ENCODE data around the gene C14orf180. TPM values are rescaled to one million over a fixed set of nuclear protein-coding genes. Genes with fewer than 3 reads are reported as not detected.

The C14orf180 gene
- total and polyA plus RNA-seq, 10 of the 15 experiments (the other 5 are each of a cell fraction or from before 2014, with no cell fraction given), result not detected

GRCh38 chr14:104592785-104593184 lies 13.2 kb downstream of the C14orf180 start:
- POLR2A ChIA-PET, result no interaction called here
- RAD21 ChIA-PET (ENCODE audit: unreplicated experiment), result no interaction called here

GRCh38 chr14:104593241-104593701 lies 13.7 kb downstream of the C14orf180 start:
- no TSS peak for BruUV-seq (replicated peaks)
- no peaks in the 10 kb centered on the region for H3K79me2 ChIP-seq (ENCODE audit: control insufficient read depth, insufficient read depth, low read length)
- no peaks in the 10 kb centered on the region; a peak in 2 of 4 replicates for H3K27me3 ChIP-seq (replicated peaks in 1 of 2; ENCODE audit: control insufficient read depth in 2 of 2, insufficient read depth in 2 of 2, low read length in 1 of 2)
- H3K36me3 ChIP-seq (ENCODE audit: control insufficient read depth in 2 of 2, insufficient read depth in 2 of 2, low read length in 1 of 2), result no peaks in the 10 kb centered on the region
- no peak for FAIRE-seq
- in situ Hi-C loops (cut with MboI) (no loop called here), intact Hi-C loops (cut with micrococcal nuclease; ENCODE audit: unreplicated experiment) (no loop called here)
- ChIA-PET CTCF (no interaction called here), POLR2A (no interaction called here), RAD21 (ENCODE audit: unreplicated experiment) (no interaction called here), SMC1A (ENCODE audit: uncharacterized antibody, unreplicated experiment) (no interaction called here)
- no peaks in the 10 kb centered on the region for H3K4me1 ChIP-seq (ENCODE audit: control insufficient read depth, insufficient read depth, low read length)
- H3K27ac ChIP-seq (ENCODE audit: control insufficient read depth, insufficient read depth), result no peak overlapping the region
- H3K4me3 ChIP-seq, result no peak overlapping the region
- no peak overlapping the region for H2AFZ ChIP-seq (ENCODE audit: control insufficient read depth, low read depth, low read length)
- DNase-seq (ENCODE audit: low read depth, low spot score), result no peak
- no peak overlapping the region for H3K9ac ChIP-seq (ENCODE audit: control insufficient read depth, insufficient read depth, low read length)
- no peaks in the 10 kb centered on the region for H3K9me3 ChIP-seq (replicated peaks; ENCODE audit: control insufficient read depth, insufficient read depth, low read length)
- H4K20me1 ChIP-seq (ENCODE audit: control insufficient read depth, insufficient read depth), result no peaks in the 10 kb centered on the region
- WGBS (ENCODE audit: insufficient coverage, insufficient replicate concordance, low lambda C conversion rate, missing lambda C conversion rate), result 35% methylated on average over 18 of the region's 18 CpGs
- ATAC-seq, result no peak
- H3K4me2 ChIP-seq (ENCODE audit: control insufficient read depth, insufficient read depth), result no peak overlapping the region
- TF ChIP-seq IKZF2 (IDR thresholded peaks at IDR 0.05) (no peak), SUZ12 (IDR thresholded peaks at IDR 0.05; ENCODE audit: unreplicated experiment) (no peak), YY1 (IDR thresholded peaks at IDR 0.05; ENCODE audit: low read depth, low read length) (no peak), IRF3 (IDR thresholded peaks at IDR 0.05) (no peak), ZZZ3 (IDR thresholded peaks at IDR 0.05; ENCODE audit: control insufficient read depth, insufficient read length, low read depth) (no peak), ETV6 (conservative IDR thresholded peaks at IDR 0.05 in 1 of 2, IDR thresholded peaks at IDR 0.05 in 1 of 2; ENCODE audit: borderline replicate concordance in 1 of 2, low read depth in 1 of 2) (no peak), PRDM15 (CRISPR knock-in tag; IDR thresholded peaks at IDR 0.05) (no peak), JUNB (IDR thresholded peaks at IDR 0.05) (no peak), IRF5 (IDR thresholded peaks at IDR 0.05; ENCODE audit: borderline replicate concordance) (no peak)

More at GRCh38 chr14:104592785-104593184, 13.2 kb downstream of the C14orf180 start:
- ChIA-PET SMC1A (ENCODE audit: uncharacterized antibody, unreplicated experiment) (no interaction called here), CTCF (no interaction called here)
- no peak for TF ChIP-seq HDAC6 (IDR thresholded peaks at IDR 0.05; ENCODE audit: unreplicated experiment)
- TF ChIP-seq RB1 (IDR thresholded peaks at IDR 0.05; ENCODE audit: borderline replicate concordance), result no peak
- no peak for TF ChIP-seq RELA (IDR thresholded peaks at IDR 0.05; ENCODE audit: borderline replicate concordance, partially characterized antibody)
- no peak for TF ChIP-seq ETV6 (conservative IDR thresholded peaks at IDR 0.05 in 1 of 2, IDR thresholded peaks at IDR 0.05 in 1 of 2; ENCODE audit: borderline replicate concordance in 1 of 2, low read depth in 1 of 2)
- no peak for TF ChIP-seq SIN3A (IDR thresholded peaks at IDR 0.05; ENCODE audit: low read depth, low read length)
- no peak for TF ChIP-seq NBN (IDR thresholded peaks at IDR 0.05)
- no peak for TF ChIP-seq MTA3 (IDR thresholded peaks at IDR 0.05; ENCODE audit: borderline replicate concordance, low read length)
- no peak for TF ChIP-seq SUZ12 (IDR thresholded peaks at IDR 0.05; ENCODE audit: unreplicated experiment)
- no TSS peak for BruUV-seq (replicated peaks)
- no peaks in the 10 kb centered on the region for H3K9me3 ChIP-seq (replicated peaks; ENCODE audit: control insufficient read depth, insufficient read depth, low read length)
- no peaks in the 10 kb centered on the region for H3K79me2 ChIP-seq (ENCODE audit: control insufficient read depth, insufficient read depth, low read length)
- no peak overlapping the region for H3K27ac ChIP-seq (ENCODE audit: control insufficient read depth, insufficient read depth)
- H3K4me1 ChIP-seq (ENCODE audit: control insufficient read depth, insufficient read depth, low read length), result no peaks in the 10 kb centered on the region
- H4K20me1 ChIP-seq (ENCODE audit: control insufficient read depth, insufficient read depth), result no peaks in the 10 kb centered on the region
- H3K36me3 ChIP-seq (ENCODE audit: control insufficient read depth in 2 of 2, insufficient read depth in 2 of 2, low read length in 1 of 2), result no peaks in the 10 kb centered on the region
- DNase-seq (ENCODE audit: low read depth, low spot score) (no peak), FAIRE-seq (no peak), ATAC-seq (no peak)
- WGBS (ENCODE audit: insufficient coverage, insufficient replicate concordance, low lambda C conversion rate, missing lambda C conversion rate), result 4% methylated on average over 8 of the region's 8 CpGs
- no peak overlapping the region for H3K4me2 ChIP-seq (ENCODE audit: control insufficient read depth, insufficient read depth)
- intact Hi-C loops (cut with micrococcal nuclease; ENCODE audit: unreplicated experiment), result no loop called here
- H3K4me3 ChIP-seq, result no peak overlapping the region
- no peaks in the 10 kb centered on the region; a peak in 2 of 4 replicates for H3K27me3 ChIP-seq (replicated peaks in 1 of 2; ENCODE audit: control insufficient read depth in 2 of 2, insufficient read depth in 2 of 2, low read length in 1 of 2)
- H2AFZ ChIP-seq (ENCODE audit: control insufficient read depth, low read depth, low read length), result no peak overlapping the region
- H3K9ac ChIP-seq (ENCODE audit: control insufficient read depth, insufficient read depth, low read length), result no peak overlapping the region
- in situ Hi-C loops (cut with MboI), result no loop called here

Measured in GM12878 (cell line).